ENCODE data around the gene GPBAR1. TPM values are rescaled to one million over a fixed set of nuclear protein-coding genes. Genes with fewer than 3 reads are reported as not detected.
A peak's percentile ranks its signal among the peaks of the same experiment; 100 is the strongest.

Gene GPBAR1
- total and polyA plus RNA-seq, 2 of the 8 experiments (the other 6 are each of a cell fraction or from before 2014, with no cell fraction given): 0.32 to 0.59 TPM

DNA sequence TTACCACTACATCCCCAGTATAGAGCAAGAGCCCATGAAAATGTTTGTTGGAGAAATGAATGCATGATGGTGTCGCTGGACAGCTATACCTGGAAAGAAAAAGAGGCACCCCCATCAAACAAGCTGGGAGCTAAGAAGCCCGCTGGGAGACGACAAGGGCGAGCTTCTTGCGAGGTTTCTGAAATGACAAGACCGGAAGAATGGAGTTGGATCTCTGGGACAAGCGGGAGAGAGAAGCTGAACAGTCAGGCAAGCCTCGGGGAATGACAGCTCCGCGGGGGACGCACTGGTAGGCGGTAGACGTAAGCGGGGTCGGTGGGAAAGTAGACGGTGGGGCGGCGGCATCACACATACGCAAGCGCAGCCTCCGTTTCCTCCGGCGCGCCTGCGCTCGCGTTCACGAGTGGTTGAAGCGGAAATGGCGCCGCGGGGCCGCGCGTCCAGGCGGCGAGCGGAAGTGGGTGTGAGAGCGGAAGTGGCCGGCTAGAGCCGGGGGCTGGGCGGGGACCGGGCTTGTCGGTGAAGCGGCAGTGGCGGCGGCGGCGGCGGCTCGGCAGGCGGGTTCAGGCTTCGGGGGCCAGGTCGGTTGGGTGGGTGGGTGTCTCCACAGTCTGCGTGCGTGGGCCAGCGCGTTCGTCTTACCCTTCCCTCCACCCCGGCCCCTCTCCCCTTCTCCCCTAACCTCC, 44.0 kb upstream of the GPBAR1 start, which contains the start of gene ARPC2:
Gene ARPC2, plus strand, starts transcription at position 516 of the 686 bp plus-strand sequence. CDS start 282 bp downstream, outside the sequence.
- no peaks in the 10 kb centered on the region for H3K9me3 ChIP-seq (ENCODE audit: insufficient read depth in 2 of 2, low read depth in 1 of 2, low read length in 1 of 2)
- peak within 1 kb of the TSS; percentile 86 for H4K5ac ChIP-seq (ENCODE audit: insufficient read length, low read depth, low read length)
- H2BK120ac ChIP-seq (replicated peaks; ENCODE audit: low read depth, low read length): no peak within 1 kb of the TSS
- H4K91ac ChIP-seq (replicated peaks; ENCODE audit: insufficient read length, low read length): peak within 1 kb of the TSS; percentile 94
- H2AK5ac ChIP-seq (ENCODE audit: low read depth, low read length): no peak within 1 kb of the TSS
- WGBS, 2 experiments (ENCODE audit: extremely low coverage in 1 of 2, insufficient coverage in 1 of 2, insufficient read length in 1 of 2, insufficient replicate concordance in 2 of 2, low coverage in 1 of 2, low lambda C conversion rate in 2 of 2, missing lambda C conversion rate in 1 of 2): 2% methylated on average over 33 of the region's 60 CpGs; no CpG with 5 or more reads in 1 of the 2 experiments
- peak within 1 kb of the TSS; percentile 37 for H3K14ac ChIP-seq (ENCODE audit: insufficient read length)
- peaks cover 0 to 9% (median 0%) of the 10 kb centered on the region in 4 experiments; a peak in 2 of 8 replicates for H3K36me3 ChIP-seq (ENCODE audit: control insufficient read depth in 2 of 4, insufficient read depth in 4 of 4, low read length in 3 of 4)
- peak within 1 kb of the TSS; percentile 87 to 95 (median 92) for H3K4me3 ChIP-seq (ENCODE audit: extremely low read depth in 1 of 4, insufficient read depth in 2 of 4, low read depth in 3 of 4, low read length in 4 of 4)
- H3K27me3 ChIP-seq (replicated peaks in 1 of 4; ENCODE audit: control insufficient read depth in 3 of 4, extremely low read depth in 1 of 4, insufficient read depth in 3 of 4, low read length in 3 of 4): no peaks in the 10 kb centered on the region
- H3K79me1 ChIP-seq (ENCODE audit: low read depth, low read length): peaks cover 14% of the 10 kb centered on the region; the same call in 1 of the 2 replicates
- peak within 1 kb of the TSS; percentile 17; the same call in 1 of the 2 replicates for H2BK12ac ChIP-seq (ENCODE audit: low read depth, low read length)
- peaks cover 0 to 7% of the 10 kb centered on the region in 2 experiments for H4K20me1 ChIP-seq (replicated peaks in 1 of 2; ENCODE audit: control insufficient read depth in 1 of 2, insufficient read depth in 2 of 2, low read length in 2 of 2)
- H3K9ac ChIP-seq (replicated peaks in 1 of 4; ENCODE audit: extremely low read depth in 1 of 4, low read depth in 3 of 4, low read length in 3 of 4): peak within 1 kb of the TSS; percentile 68 to 85 (median 75)
- H3K79me2 ChIP-seq (ENCODE audit: control insufficient read depth in 1 of 2, insufficient read depth in 2 of 2, low read length in 2 of 2): peaks cover 35 to 44% of the 10 kb centered on the region in 2 experiments
- H2BK5ac ChIP-seq (ENCODE audit: low read depth, low read length): peak within 1 kb of the TSS; percentile 91
- H3K4me2 ChIP-seq (ENCODE audit: insufficient read depth in 1 of 2, low read depth in 2 of 2, low read length in 2 of 2): peak within 1 kb of the TSS; percentile 68 to 92
- peak within 1 kb of the TSS; percentile 64 for H2AFZ ChIP-seq (ENCODE audit: low read length)
- peak within 1 kb of the TSS; percentile 61 for H3K4ac ChIP-seq (replicated peaks; ENCODE audit: insufficient read length, low read depth, low read length)
- peaks cover 2% of the 10 kb centered on the region; the same call in 1 of the 2 replicates for H3K23me2 ChIP-seq (ENCODE audit: low read depth, low read length)
- H3K4me1 ChIP-seq (replicated peaks in 1 of 4; ENCODE audit: control insufficient read depth in 3 of 4, insufficient read depth in 4 of 4, low read length in 3 of 4): peaks cover 0 to 10% (median 3%) of the 10 kb centered on the region in 4 experiments; a peak in 3 of 7 replicates
- peak within 1 kb of the TSS; percentile 71; the same call in 1 of the 2 replicates for H4K8ac ChIP-seq (ENCODE audit: extremely low read depth, insufficient read depth, low read length)
- no peak within 1 kb of the TSS for H2BK20ac ChIP-seq (ENCODE audit: low read length)
- no peak within 1 kb of the TSS for H3K23ac ChIP-seq (ENCODE audit: insufficient read length)
- H3K56ac ChIP-seq (replicated peaks; ENCODE audit: insufficient read length, low read depth, low read length): peak within 1 kb of the TSS; percentile 26
- FAIRE-seq: no peak
- H3K27ac ChIP-seq (ENCODE audit: low read depth, low read length): peak within 1 kb of the TSS; percentile 69
- peak; percentile 68 to 91 for DNase-seq (ENCODE audit: low read depth in 1 of 2, low spot score in 2 of 2)
- no peak within 1 kb of the TSS for H2BK15ac ChIP-seq (ENCODE audit: low read length)
- POLR2A ChIA-PET (ENCODE audit: partially characterized antibody): interaction anchor here (0.5 to 1.8 kb wide), 3 partner anchors 15 to 41 kb away, joined by 3 to 12 read pairs (median 6); no protein-coding TSS in a partner anchor
- CTCF ChIA-PET (ENCODE audit: partially characterized antibody): interaction anchor here (0.5 to 2.0 kb wide), 3 partner anchors 15 to 682 kb away, joined by 3 to 7 read pairs (median 3); no protein-coding TSS in a partner anchor
- peak within 1 kb of the TSS; percentile 89 for H3K18ac ChIP-seq (ENCODE audit: extremely low read depth, low read length)
- TF ChIP-seq SUZ12 (IDR thresholded peaks at IDR 0.05; ENCODE audit: low read length) (peak; percentile 51; the same call in 1 of the 2 replicates), SIN3A (conservative IDR thresholded peaks at IDR 0.05 in 1 of 2, IDR thresholded peaks at IDR 0.05 in 1 of 2; ENCODE audit: low read depth in 1 of 2, low read length in 2 of 2) (peak; percentile 92 to 97), NANOG (IDR thresholded peaks at IDR 0.05; ENCODE audit: insufficient read depth, low read depth, low read length, poor library complexity, severe bottlenecking) (no peak), EP300 (IDR thresholded peaks at IDR 0.05; ENCODE audit: borderline replicate concordance in 1 of 2, low read depth in 2 of 2, low read length in 2 of 2) (no peak), RFX5 (IDR thresholded peaks at IDR 0.05; ENCODE audit: borderline replicate concordance, low read depth, low read length) (peak; percentile 11; the same call in 1 of the 2 replicates), ASH2L (IDR thresholded peaks at IDR 0.05; ENCODE audit: low read length) (peak; percentile 75), RBBP5 (IDR thresholded peaks at IDR 0.05; ENCODE audit: borderline replicate concordance, low read depth, low read length) (peak; percentile 87; the same call in 1 of the 2 replicates), SP2 (IDR thresholded peaks at IDR 0.05; ENCODE audit: low read length) (no peak), KDM5A (IDR thresholded peaks at IDR 0.05; ENCODE audit: low read length) (no peak), POLR2A (IDR thresholded peaks at IDR 0.05; ENCODE audit: control extremely low read depth in 1 of 2, low read depth in 2 of 2, low read length in 2 of 2) (peak in 1 of 2 experiments; percentile 79; a peak in 2 of 3 replicates), HDAC6 (IDR thresholded peaks at IDR 0.05; ENCODE audit: low read depth, low read length) (no peak)
